Fibroblast of lung (primary cell): ENCODE data around the gene HOXB6. TPM values are rescaled to one million over a fixed set of nuclear protein-coding genes. Genes with fewer than 3 reads are reported as not detected.

Source experiments
- DNase-seq, 2 donors: peaks; one replicate each; pipeline versions ENCODE4 v3.0.0 to v3.0.0-alpha.2; 2010; ENCODE audit warnings: low read depth in 2 of 2
- H2AFZ ChIP-seq: 2 replicates; pipeline ENCODE4 v1.5.1; 2012; ENCODE audit warnings: low read length, control low read depth, inconsistent platforms
- H3K27ac ChIP-seq: 2 replicates; pipeline ENCODE4 v1.5.1; 2011; ENCODE audit warnings: low read length, control low read depth; ENCODE audit not compliant: insufficient read depth
- H3K27me3 ChIP-seq: 2 replicates; pipeline ENCODE4 v1.5.1; 2011; ENCODE audit warnings: mild to moderate bottlenecking, low read length; ENCODE audit not compliant: control insufficient read depth, insufficient read depth
- H3K36me3 ChIP-seq: 2 replicates; pipeline ENCODE4 v1.5.1; 2011; ENCODE audit warnings: low read length; ENCODE audit not compliant: control insufficient read depth, insufficient read depth
- H3K4me1 ChIP-seq: 2 replicates; pipeline ENCODE4 v1.5.1; 2011; ENCODE audit warnings: low read length; ENCODE audit not compliant: control insufficient read depth, insufficient read depth; ENCODE audit errors: extremely low read depth
- H3K4me2 ChIP-seq: 2 replicates; pipeline ENCODE4 v1.5.1; 2011; ENCODE audit warnings: low read length, control low read depth; ENCODE audit not compliant: insufficient read depth; ENCODE audit errors: extremely low read depth
- H3K4me3 ChIP-seq, 4 experiments: fragments of 200-600 bp in 1 of 4; sonication (generic) in 1 of 4; replicated peaks in 1 of 4; 2 replicates each; pipeline ENCODE4 v1.5.1; 2011 to 2016; ENCODE audit warnings: low read length in 4 of 4, low read depth in 3 of 4, mild to moderate bottlenecking in 3 of 4, control low read depth in 2 of 4, inconsistent platforms in 1 of 4, mixed read lengths in 1 of 4; ENCODE audit not compliant: insufficient read depth in 1 of 4; ENCODE audit errors: control extremely low read depth in 1 of 4
- H3K79me2 ChIP-seq: 2 replicates; pipeline ENCODE4 v1.5.1; 2012; ENCODE audit warnings: mild to moderate bottlenecking, low read length, inconsistent platforms; ENCODE audit not compliant: control insufficient read depth, insufficient read depth
- H3K9ac ChIP-seq: 2 replicates; pipeline ENCODE4 v1.5.1; 2011; ENCODE audit warnings: mild to moderate bottlenecking, low read length, control low read depth; ENCODE audit not compliant: insufficient read depth
- H3K9me3 ChIP-seq: 2 replicates; pipeline ENCODE4 v1.5.1; 2012; ENCODE audit warnings: low read depth, low read length; ENCODE audit not compliant: control insufficient read depth, insufficient read depth
- H4K20me1 ChIP-seq: 2 replicates; pipeline ENCODE4 v1.5.1; 2011; ENCODE audit warnings: low read length; ENCODE audit not compliant: control insufficient read depth, insufficient read depth; ENCODE audit errors: extremely low read depth
- CTCF ChIP-seq, 2 donors: IDR thresholded peaks in 1 of 2; conservative IDR thresholded peaks in 1 of 2; 1 replicate in 1 of 2; 2 replicates in 1 of 2; pipeline ENCODE4 v1.5.1; 2011 to 2012; ENCODE audit warnings: low read length in 2 of 2, control low read depth in 1 of 2, inconsistent platforms in 1 of 2, low read depth in 1 of 2, mild to moderate bottlenecking in 1 of 2
- EZH2 ChIP-seq: IDR thresholded peaks from 2 replicates; pipeline ENCODE4 v1.5.1; 2012; ENCODE audit warnings: low read length, control low read depth, mild to moderate bottlenecking; ENCODE audit errors: missing control alignments
- polyA plus RNA-seq, 2 donors: library from polyadenylated mRNA; depleted of rRNA in 1 of 2; stranded (reverse) in 1 of 2; unstranded in 1 of 2; fragments of >200 nt; gene quantifications; 2 replicates each; pipeline ENCODE4 v1.2.1, GENCODE V29; 2011 to 2012; ENCODE audit warnings: missing spikeins in 1 of 2
- total RNA-seq: library from RNA; depleted of rRNA; stranded (reverse); fragments of >200 nt; gene quantifications from 2 replicates; pipeline ENCODE4 v1.2.1, GENCODE V29; 2014

Gene HOXB6
- total and polyA plus RNA-seq, 2 donors (not counting 1 experiment from before 2014, with no cell fraction given): 16.2 to 28.9 TPM

- no peaks in the 10 kb centered on the region for H4K20me1 ChIP-seq
- peak; percentile 35 to 52 for DNase-seq
- H3K9ac ChIP-seq: peak overlapping the region; percentile 78
- H3K9me3 ChIP-seq: no peaks in the 10 kb centered on the region
- no peak overlapping the region for H2AFZ ChIP-seq
- TF ChIP-seq EZH2 (no peak), CTCF (conservative IDR thresholded peaks at IDR 0.05 in 1 of 2, IDR thresholded peaks at IDR 0.05 in 1 of 2; ENCODE audit: low read depth in 1 of 2, low read length in 2 of 2) (no peak)
- peak overlapping the region; percentile 100 for H3K4me2 ChIP-seq
- H3K27me3 ChIP-seq: no peaks in the 10 kb centered on the region
- H3K27ac ChIP-seq: peak overlapping the region; percentile 91
- peaks cover 97% of the 10 kb centered on the region for H3K79me2 ChIP-seq
- H3K4me3 ChIP-seq: peak overlapping the region; percentile 68 to 88 (median 78)
- peaks cover 23% of the 10 kb centered on the region for H3K36me3 ChIP-seq
- H3K4me1 ChIP-seq: peaks cover 53% of the 10 kb centered on the region
These were observed 51.0 kb downstream of the HOXB6 start for GRCh38 chr17:48553826-48554225.

GRCh38 chr17:48553190-48553547 lies 51.6 kb downstream of the HOXB6 start:
- Histone ChIP-seq H2AFZ (no peak overlapping the region), H3K79me2 (peaks cover 95% of the 10 kb centered on the region), H3K4me3 (peak overlapping the region; percentile 68 to 88 (median 78)), H3K4me2 (peak overlapping the region; percentile 100), H3K9me3 (no peaks in the 10 kb centered on the region), H3K36me3 (peaks cover 22% of the 10 kb centered on the region), H4K20me1 (no peaks in the 10 kb centered on the region), H3K4me1 (peaks cover 49% of the 10 kb centered on the region), H3K27ac (peak overlapping the region; percentile 77), H3K9ac (peak overlapping the region; percentile 56), H3K27me3 (no peaks in the 10 kb centered on the region)
- no peak for DNase-seq
- TF ChIP-seq EZH2: no peak
- no peak for TF ChIP-seq CTCF (conservative IDR thresholded peaks at IDR 0.05 in 1 of 2, IDR thresholded peaks at IDR 0.05 in 1 of 2; ENCODE audit: low read depth in 1 of 2, low read length in 2 of 2)

- no peak overlapping the region for H2AFZ ChIP-seq
- peaks cover 21% of the 10 kb centered on the region for H3K36me3 ChIP-seq
- DNase-seq: peak; percentile 62 to 96
- peak overlapping the region; percentile 68 to 88 (median 78) for H3K4me3 ChIP-seq
- H3K79me2 ChIP-seq: peaks cover 95% of the 10 kb centered on the region
- TF ChIP-seq EZH2: no peak
- TF ChIP-seq CTCF (conservative IDR thresholded peaks at IDR 0.05 in 1 of 2, IDR thresholded peaks at IDR 0.05 in 1 of 2; ENCODE audit: low read depth in 1 of 2, low read length in 2 of 2): peak in 1 of 2 donors; percentile 15
- peak overlapping the region; percentile 84 for H3K27ac ChIP-seq
- peaks cover 44% of the 10 kb centered on the region for H3K4me1 ChIP-seq
- no peaks in the 10 kb centered on the region for H3K27me3 ChIP-seq
- peak overlapping the region; percentile 56 for H3K9ac ChIP-seq
- H4K20me1 ChIP-seq: no peaks in the 10 kb centered on the region
- H3K4me2 ChIP-seq: peak overlapping the region; percentile 100
- no peaks in the 10 kb centered on the region for H3K9me3 ChIP-seq
These were observed 52.2 kb downstream of the HOXB6 start for GRCh38 chr17:48552466-48553189.
